ENCODE results near the gene PKN2.

DNA sequence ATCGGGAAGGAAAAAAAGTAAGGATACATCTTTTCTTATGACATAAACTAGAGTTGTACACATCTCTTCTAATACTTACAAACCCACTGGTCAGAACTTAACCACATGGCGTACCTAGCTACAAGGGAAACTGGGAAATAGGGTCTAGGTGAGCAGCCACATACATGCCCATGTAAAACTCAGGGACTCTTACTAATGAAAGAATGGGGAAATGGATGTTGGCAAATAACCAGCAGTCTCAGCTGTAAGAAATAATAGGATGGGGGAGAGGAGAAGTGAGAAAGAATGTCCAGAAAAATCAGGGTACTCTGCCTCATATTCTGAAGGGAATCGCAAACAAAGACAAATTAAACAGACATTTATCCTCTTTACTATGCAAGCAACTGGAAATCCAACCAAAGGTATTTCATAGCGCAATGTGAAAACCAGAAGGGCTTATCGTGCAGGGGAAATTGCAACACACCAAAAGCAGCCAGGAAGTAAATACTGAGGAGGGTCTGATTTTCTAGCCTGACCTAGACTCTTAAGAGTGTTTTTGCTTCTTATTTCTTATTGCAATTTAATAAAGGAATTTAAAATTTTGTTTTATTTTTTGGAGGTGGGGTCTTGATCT is 189.8 kb downstream of the PKN2 start:
- TF ChIP-seq, protein P1, sequence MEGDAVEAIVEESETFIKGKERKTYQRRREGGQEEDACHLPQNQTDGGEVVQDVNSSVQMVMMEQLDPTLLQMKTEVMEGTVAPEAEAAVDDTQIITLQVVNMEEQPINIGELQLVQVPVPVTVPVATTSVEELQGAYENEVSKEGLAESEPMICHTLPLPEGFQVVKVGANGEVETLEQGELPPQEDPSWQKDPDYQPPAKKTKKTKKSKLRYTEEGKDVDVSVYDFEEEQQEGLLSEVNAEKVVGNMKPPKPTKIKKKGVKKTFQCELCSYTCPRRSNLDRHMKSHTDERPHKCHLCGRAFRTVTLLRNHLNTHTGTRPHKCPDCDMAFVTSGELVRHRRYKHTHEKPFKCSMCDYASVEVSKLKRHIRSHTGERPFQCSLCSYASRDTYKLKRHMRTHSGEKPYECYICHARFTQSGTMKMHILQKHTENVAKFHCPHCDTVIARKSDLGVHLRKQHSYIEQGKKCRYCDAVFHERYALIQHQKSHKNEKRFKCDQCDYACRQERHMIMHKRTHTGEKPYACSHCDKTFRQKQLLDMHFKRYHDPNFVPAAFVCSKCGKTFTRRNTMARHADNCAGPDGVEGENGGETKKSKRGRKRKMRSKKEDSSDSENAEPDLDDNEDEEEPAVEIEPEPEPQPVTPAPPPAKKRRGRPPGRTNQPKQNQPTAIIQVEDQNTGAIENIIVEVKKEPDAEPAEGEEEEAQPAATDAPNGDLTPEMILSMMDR (tag by site-specific recombination; IDR thresholded peaks at IDR 0.05): no peak
- TF ChIP-seq PBX3 (CRISPR knock-in tag; IDR thresholded peaks at IDR 0.05) (no peak), ZNF302 (tag by site-specific recombination; IDR thresholded peaks at IDR 0.05; ENCODE audit: low read depth) (no peak), ZNF202 (tag by site-specific recombination; IDR thresholded peaks at IDR 0.05; ENCODE audit: borderline replicate concordance) (no peak), ZNF121 (tag by site-specific recombination; IDR thresholded peaks at IDR 0.05) (no peak), ZNF214 (tag by site-specific recombination; IDR thresholded peaks at IDR 0.05; ENCODE audit: borderline replicate concordance) (no peak), ZNF473 (tag by site-specific recombination; IDR thresholded peaks at IDR 0.05) (no peak), YY1 (tag by site-specific recombination; IDR thresholded peaks at IDR 0.05) (no peak), ZNF76 (tag by site-specific recombination; IDR thresholded peaks at IDR 0.05; ENCODE audit: borderline replicate concordance, low read depth) (no peak), ZBTB49 (tag by site-specific recombination; IDR thresholded peaks at IDR 0.05; ENCODE audit: low read depth) (no peak), REST (tag by site-specific recombination; IDR thresholded peaks at IDR 0.05) (no peak)

Measured in HEK293 (cell line).